Loucy (cell line): ENCODE measurements around the gene FOXB2.

Experiments used
- H2AFZ ChIP-seq: fragments of 200-600 bp; sonication (generic); 2 replicates; pipeline ENCODE4 v1.6.0; 2016; ENCODE audit warnings: antibody characterized with exemption, mild to moderate bottlenecking, low read length, moderate library complexity
- H3F3A ChIP-seq: fragments of 200-600 bp; 2 replicates; pipeline ENCODE4 v1.6.0; 2016; ENCODE audit warnings: antibody characterized with exemption, low read depth, mild to moderate bottlenecking
- H3K27me3 ChIP-seq: fragments of 200-600 bp; sonication (generic); 2 replicates; pipeline ENCODE4 v1.6.1; 2014; ENCODE audit warnings: low read length, mild to moderate bottlenecking; ENCODE audit not compliant: insufficient read depth, poor library complexity, severe bottlenecking
- H3K36me3 ChIP-seq: fragments of 200-600 bp; sonication (generic); 2 replicates; pipeline ENCODE4 v1.6.1; 2016; ENCODE audit warnings: low read length; ENCODE audit not compliant: insufficient read depth
- H3K4me1 ChIP-seq: fragments of 200-600 bp; sonication (generic); 2 replicates; pipeline ENCODE4 v1.5.1; 2014; ENCODE audit warnings: low read length, mild to moderate bottlenecking; ENCODE audit not compliant: insufficient read depth, poor library complexity, severe bottlenecking
- H3K4me2 ChIP-seq: fragments of 200-600 bp; sonication (generic); 2 replicates; pipeline ENCODE4 v1.6.0; 2014; ENCODE audit warnings: antibody characterized with exemption, low read length, low read depth, mild to moderate bottlenecking; ENCODE audit not compliant: poor library complexity, severe bottlenecking
- H3K4me3 ChIP-seq: fragments of 200-600 bp; sonication (generic); 2 replicates; pipeline ENCODE4 v1.5.1; 2014; ENCODE audit warnings: low read length, mild to moderate bottlenecking, mixed read lengths; ENCODE audit not compliant: poor library complexity, severe bottlenecking
- H3K79me2 ChIP-seq: fragments of 200-600 bp; sonication (generic); 2 replicates; pipeline ENCODE4 v1.6.1; 2014; ENCODE audit warnings: low read length; ENCODE audit not compliant: insufficient read depth
- H3K9ac ChIP-seq: fragments of 200-600 bp; sonication (generic); 2 replicates; pipeline ENCODE4 v1.6.0; 2014; ENCODE audit warnings: mild to moderate bottlenecking, low read depth, low read length, moderate library complexity; ENCODE audit not compliant: poor library complexity, severe bottlenecking
- H3K9me2 ChIP-seq: fragments of 200-600 bp; sonication (generic); replicated peaks from 2 replicates; pipeline ENCODE4 v1.6.1; 2016; ENCODE audit warnings: low read depth, low read length, mixed read lengths
- H3K9me3 ChIP-seq: fragments of 200-600 bp; sonication (generic); 2 replicates; pipeline ENCODE4 v1.6.1; 2014; ENCODE audit warnings: mild to moderate bottlenecking, antibody characterized with exemption, low read length, low read depth; ENCODE audit not compliant: insufficient read depth
- H4K20me1 ChIP-seq: fragments of 200-600 bp; sonication (generic); 2 replicates; pipeline ENCODE4 v1.6.0; 2014; ENCODE audit warnings: antibody characterized with exemption, low read length, mild to moderate bottlenecking; ENCODE audit not compliant: insufficient read depth, poor library complexity, severe bottlenecking
- CTCF ChIP-seq: fragments of 200-600 bp; sonication (generic); conservative IDR thresholded peaks from 2 replicates; pipeline ENCODE4 v1.5.1; 2014; ENCODE audit warnings: mild to moderate bottlenecking, antibody characterized with exemption, low read length
- EZH2phosphoT487 ChIP-seq: fragments of 200-600 bp; IDR thresholded peaks from 2 replicates; pipeline ENCODE4 v1.6.1; 2018; ENCODE audit warnings: antibody characterized with exemption, mild to moderate bottlenecking, moderate library complexity, borderline replicate concordance

Gene FOXB2

GRCh38 chr9:77013206-77013931 is 6.1 kb upstream of the FOXB2 start:
- no peaks in the 10 kb centered on the region for H3K79me2 ChIP-seq

GRCh38 chr9:77013932-77014596 is 5.4 kb upstream of the FOXB2 start:
- H3K9me3 ChIP-seq: no peaks in the 10 kb centered on the region
- H3K36me3 ChIP-seq: no peaks in the 10 kb centered on the region
- no peak overlapping the region for H3K9ac ChIP-seq
- H3F3A ChIP-seq: no peaks in the 10 kb centered on the region
- H2AFZ ChIP-seq: no peak overlapping the region
- H3K4me2 ChIP-seq: no peak overlapping the region
- TF ChIP-seq CTCF (no peak), EZH2phosphoT487 (no peak)
- H3K79me2 ChIP-seq: no peaks in the 10 kb centered on the region
- no peak overlapping the region for H3K4me3 ChIP-seq
- no peaks in the 10 kb centered on the region for H3K9me2 ChIP-seq
- H4K20me1 ChIP-seq: no peaks in the 10 kb centered on the region
- H3K27me3 ChIP-seq: no peaks in the 10 kb centered on the region
- H3K4me1 ChIP-seq: no peaks in the 10 kb centered on the region

More at GRCh38 chr9:77013206-77013931, 6.1 kb upstream of the FOXB2 start:
- H3K9me2 ChIP-seq: no peaks in the 10 kb centered on the region
- no peaks in the 10 kb centered on the region for H3K27me3 ChIP-seq
- TF ChIP-seq CTCF: no peak
- no peak for TF ChIP-seq EZH2phosphoT487
- H3K4me3 ChIP-seq: no peak overlapping the region
- no peak overlapping the region for H3K4me2 ChIP-seq
- H3K36me3 ChIP-seq: no peaks in the 10 kb centered on the region
- H4K20me1 ChIP-seq: no peaks in the 10 kb centered on the region
- H3K9me3 ChIP-seq: no peaks in the 10 kb centered on the region
- no peaks in the 10 kb centered on the region for H3K4me1 ChIP-seq
- H3F3A ChIP-seq: no peaks in the 10 kb centered on the region
- no peak overlapping the region for H3K9ac ChIP-seq
- H2AFZ ChIP-seq: no peak overlapping the region

- H3K4me3 ChIP-seq: no peak overlapping the region
- H3K9me3 ChIP-seq: no peaks in the 10 kb centered on the region
- no peaks in the 10 kb centered on the region for H3K4me1 ChIP-seq
- TF ChIP-seq CTCF (no peak; the same call in 1 of the 2 replicates), EZH2phosphoT487 (no peak)
- no peak overlapping the region for H3K9ac ChIP-seq
- no peak overlapping the region for H2AFZ ChIP-seq
- H3K9me2 ChIP-seq: no peaks in the 10 kb centered on the region
- H3K27me3 ChIP-seq: no peaks in the 10 kb centered on the region
- no peaks in the 10 kb centered on the region for H3K79me2 ChIP-seq
- no peak overlapping the region for H3K4me2 ChIP-seq
- no peaks in the 10 kb centered on the region for H4K20me1 ChIP-seq
- no peaks in the 10 kb centered on the region for H3K36me3 ChIP-seq
- H3F3A ChIP-seq: no peaks in the 10 kb centered on the region
These were observed 4.7 kb upstream of the FOXB2 start for GRCh38 chr9:77014597-77015263.
